T-helper 1 cell treated with Interleukin-12 subunit alpha and Interleukin-12 subunit beta and Interleukin-4 antibody, amounts not matched to agents 30 μg/mL and 1 μg/mL, for 36 hours (primary cell): ENCODE results near the gene EPN3.
A peak's percentile ranks its signal among the peaks of the same experiment; 100 is the strongest.

Experiments
- H3K27ac Mint-ChIP-seq: one replicate; pipeline ENCODE4 v1.8.0; 2021; ENCODE audit warnings: mild to moderate bottlenecking, mixed read lengths
- H3K27me3 Mint-ChIP-seq: one replicate; pipeline ENCODE4 v1.8.0; 2021; ENCODE audit warnings: low read depth, mixed read lengths
- H3K36me3 Mint-ChIP-seq: one replicate; pipeline ENCODE4 v1.8.0; 2021; ENCODE audit warnings: low read depth, mixed read lengths
- H3K4me1 Mint-ChIP-seq: one replicate; pipeline ENCODE4 v1.8.0; 2021; ENCODE audit warnings: low read depth, mixed read lengths
- H3K4me3 Mint-ChIP-seq: one replicate; pipeline ENCODE4 v1.8.0; 2021; ENCODE audit warnings: mild to moderate bottlenecking, moderate library complexity, mixed read lengths
- H3K9me3 Mint-ChIP-seq: one replicate; pipeline ENCODE4 v1.8.0; 2021; ENCODE audit warnings: mixed read lengths

The EPN3 gene

DNA sequence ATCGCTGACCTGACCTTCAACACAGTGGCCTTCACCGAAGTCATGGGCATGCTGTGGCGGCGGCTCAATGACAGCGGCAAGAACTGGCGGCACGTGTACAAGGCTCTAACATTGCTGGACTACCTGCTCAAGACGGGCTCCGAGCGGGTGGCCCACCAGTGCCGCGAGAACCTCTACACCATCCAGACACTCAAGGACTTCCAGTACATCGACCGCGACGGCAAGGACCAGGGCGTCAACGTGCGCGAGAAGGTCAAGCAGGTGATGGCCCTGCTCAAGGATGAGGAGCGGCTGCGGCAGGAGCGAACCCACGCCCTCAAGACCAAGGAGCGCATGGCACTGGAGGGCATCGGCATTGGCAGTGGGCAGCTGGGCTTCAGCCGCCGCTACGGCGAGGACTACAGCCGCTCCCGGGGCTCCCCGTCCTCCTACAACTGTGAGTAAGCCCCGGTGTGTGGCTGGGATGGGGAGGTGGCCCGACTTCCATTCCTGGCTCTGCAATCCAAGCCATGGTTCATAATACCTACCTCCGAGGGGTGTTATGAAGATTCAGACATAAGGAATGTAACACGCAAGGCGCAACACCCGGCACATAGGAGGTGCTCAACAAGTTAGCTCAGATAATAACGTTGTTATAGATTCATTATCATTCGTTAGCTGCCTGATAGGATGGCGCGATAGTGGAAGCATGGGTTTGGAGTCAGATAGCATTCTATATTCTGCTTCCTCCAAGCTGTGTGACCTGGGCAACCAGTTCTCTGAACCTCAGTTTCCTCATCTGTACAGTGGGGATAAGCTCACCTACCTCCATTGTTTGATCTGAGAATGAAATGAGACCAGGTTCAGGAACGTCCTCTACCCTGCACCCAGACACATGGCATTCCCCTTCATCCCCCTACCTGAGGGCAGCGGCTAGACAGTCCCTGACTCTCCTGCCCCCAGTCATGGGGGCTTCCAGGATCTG, 4.4 kb downstream of the EPN3 start:
- H3K27me3 Mint-ChIP-seq, result peaks cover 35% of the 10 kb centered on the region
- no peaks in the 10 kb centered on the region for H3K36me3 Mint-ChIP-seq
- no peak overlapping the region for H3K27ac Mint-ChIP-seq
- peaks cover 6% of the 10 kb centered on the region for H3K4me1 Mint-ChIP-seq
- H3K4me3 Mint-ChIP-seq, result no peak overlapping the region
- no peaks in the 10 kb centered on the region for H3K9me3 Mint-ChIP-seq

DNA sequence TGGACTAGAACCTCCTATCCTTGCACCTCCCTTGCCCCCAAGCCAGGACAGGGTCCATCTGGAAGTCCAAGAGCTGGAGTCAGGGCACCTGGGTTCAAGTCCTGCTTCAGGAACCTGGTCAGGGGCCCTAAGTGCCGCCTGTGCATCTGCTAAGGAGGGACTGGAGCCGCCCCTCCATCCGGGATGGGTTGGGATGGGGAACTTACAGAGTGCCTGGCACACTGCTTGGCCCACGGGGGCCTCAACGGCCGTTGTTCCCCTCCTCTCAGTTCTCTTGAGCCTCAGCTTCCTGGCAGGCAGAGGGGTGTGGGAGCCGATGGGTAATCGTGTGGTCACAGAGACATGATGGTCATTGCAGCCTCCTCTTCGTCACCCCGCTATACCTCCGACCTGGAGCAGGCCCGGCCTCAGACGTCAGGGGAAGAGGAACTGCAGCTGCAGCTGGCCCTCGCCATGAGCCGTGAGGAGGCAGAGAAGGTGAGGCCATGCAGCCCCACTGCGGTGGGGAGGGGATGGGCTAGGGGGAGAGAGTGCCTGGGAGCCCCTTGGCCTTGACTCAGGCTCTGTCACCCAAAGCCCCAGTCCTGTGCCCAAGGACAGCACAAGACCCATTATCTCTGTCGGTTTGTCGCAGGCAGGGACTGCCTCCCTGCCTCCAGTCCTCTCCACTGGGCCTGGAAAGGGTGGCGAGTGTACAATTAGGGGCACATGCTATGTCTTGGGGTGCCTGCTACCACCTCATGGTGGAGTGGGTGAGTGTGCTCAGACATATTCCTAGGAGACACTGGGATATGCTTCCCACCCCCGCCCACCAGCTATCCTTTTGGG, 5.4 kb downstream of the EPN3 start:
- H3K27ac Mint-ChIP-seq, result no peak overlapping the region
- H3K4me1 Mint-ChIP-seq, result peaks cover 12% of the 10 kb centered on the region
- peaks cover 27% of the 10 kb centered on the region for H3K27me3 Mint-ChIP-seq
- no peak overlapping the region for H3K4me3 Mint-ChIP-seq
- H3K9me3 Mint-ChIP-seq, result no peaks in the 10 kb centered on the region
- no peaks in the 10 kb centered on the region for H3K36me3 Mint-ChIP-seq

DNA sequence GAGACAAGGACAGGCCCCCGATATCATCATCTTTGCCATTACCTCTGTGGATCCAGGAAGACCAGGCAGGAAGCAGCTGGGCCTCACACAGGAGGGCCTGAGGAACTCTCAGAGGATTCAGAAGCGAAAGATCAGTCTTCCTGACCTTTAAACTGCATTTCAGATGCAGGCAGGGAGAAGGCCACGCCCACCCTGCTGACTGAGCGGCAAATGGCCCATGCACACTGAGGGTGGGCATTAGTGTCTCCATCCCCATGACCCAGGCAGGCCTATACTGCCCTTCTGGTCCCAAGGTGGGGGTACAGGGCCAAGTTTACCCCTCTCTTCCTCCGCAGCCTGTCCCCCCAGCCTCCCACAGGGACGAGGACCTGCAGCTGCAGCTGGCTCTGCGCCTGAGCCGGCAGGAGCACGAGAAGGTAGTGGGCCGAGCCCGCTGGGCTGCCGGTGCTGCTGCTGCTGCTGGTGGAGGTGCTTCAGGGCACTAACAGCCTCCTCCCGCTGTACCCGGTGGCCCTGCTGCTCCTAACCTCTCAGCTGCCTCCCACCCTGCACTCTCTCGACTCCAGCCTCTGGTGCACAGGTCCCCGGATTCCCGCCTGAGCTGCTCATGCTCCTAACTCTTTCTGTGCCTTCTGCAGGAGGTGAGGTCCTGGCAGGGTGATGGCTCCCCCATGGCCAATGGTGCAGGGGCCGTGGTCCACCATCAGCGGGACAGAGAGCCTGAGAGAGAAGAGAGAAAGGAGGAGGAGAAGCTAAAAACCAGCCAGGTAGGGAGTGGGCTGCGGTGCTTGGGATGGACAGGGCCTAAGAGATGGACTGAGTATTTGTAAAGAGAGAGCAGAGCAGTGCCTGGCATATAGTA, 6.2 kb downstream of the EPN3 start:
- no peaks in the 10 kb centered on the region for H3K36me3 Mint-ChIP-seq
- H3K27me3 Mint-ChIP-seq, result peaks cover 19% of the 10 kb centered on the region
- no peak overlapping the region for H3K27ac Mint-ChIP-seq
- no peaks in the 10 kb centered on the region for H3K9me3 Mint-ChIP-seq
- peaks cover 9% of the 10 kb centered on the region for H3K4me1 Mint-ChIP-seq
- no peak overlapping the region for H3K4me3 Mint-ChIP-seq

DNA sequence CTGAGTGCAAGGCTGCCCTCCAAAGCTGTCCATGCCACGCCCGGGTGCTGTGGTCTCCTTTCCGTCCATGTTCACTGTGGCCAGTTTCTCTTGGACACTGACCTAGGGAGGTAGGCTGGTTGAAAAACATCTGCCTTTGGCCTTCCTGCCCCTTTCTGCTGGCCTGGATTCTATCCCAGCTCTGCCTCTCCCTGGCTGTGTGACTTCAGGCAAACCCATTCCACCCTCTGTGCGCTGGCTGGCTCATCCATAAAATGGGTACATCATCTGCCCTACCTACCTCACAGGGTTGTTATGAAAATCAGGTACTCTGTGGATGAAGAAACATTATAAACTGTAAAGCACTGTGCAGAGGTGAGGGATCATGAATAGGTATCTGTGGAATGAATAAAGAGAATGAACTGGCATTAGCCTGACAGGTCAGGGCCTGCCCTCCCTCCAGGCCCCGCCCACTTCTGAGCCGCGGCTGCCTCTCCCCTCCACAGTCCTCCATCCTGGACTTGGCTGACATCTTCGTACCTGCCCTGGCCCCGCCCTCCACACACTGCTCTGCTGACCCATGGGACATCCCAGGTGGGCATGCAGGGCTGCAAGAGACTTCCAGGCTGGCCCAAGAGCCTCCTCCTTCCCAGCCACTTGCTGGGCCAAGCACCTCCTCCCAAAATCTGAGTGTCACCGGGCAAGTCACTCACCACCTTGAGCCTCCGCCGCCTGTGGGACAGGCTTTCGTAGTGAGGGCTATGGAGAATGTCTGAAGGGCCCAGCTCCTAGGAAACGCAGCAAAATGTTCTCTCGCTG, 7.4 kb downstream of the EPN3 start:
- Mint-ChIP-seq H3K36me3 (no peaks in the 10 kb centered on the region), H3K27ac (no peak overlapping the region)

DNA sequence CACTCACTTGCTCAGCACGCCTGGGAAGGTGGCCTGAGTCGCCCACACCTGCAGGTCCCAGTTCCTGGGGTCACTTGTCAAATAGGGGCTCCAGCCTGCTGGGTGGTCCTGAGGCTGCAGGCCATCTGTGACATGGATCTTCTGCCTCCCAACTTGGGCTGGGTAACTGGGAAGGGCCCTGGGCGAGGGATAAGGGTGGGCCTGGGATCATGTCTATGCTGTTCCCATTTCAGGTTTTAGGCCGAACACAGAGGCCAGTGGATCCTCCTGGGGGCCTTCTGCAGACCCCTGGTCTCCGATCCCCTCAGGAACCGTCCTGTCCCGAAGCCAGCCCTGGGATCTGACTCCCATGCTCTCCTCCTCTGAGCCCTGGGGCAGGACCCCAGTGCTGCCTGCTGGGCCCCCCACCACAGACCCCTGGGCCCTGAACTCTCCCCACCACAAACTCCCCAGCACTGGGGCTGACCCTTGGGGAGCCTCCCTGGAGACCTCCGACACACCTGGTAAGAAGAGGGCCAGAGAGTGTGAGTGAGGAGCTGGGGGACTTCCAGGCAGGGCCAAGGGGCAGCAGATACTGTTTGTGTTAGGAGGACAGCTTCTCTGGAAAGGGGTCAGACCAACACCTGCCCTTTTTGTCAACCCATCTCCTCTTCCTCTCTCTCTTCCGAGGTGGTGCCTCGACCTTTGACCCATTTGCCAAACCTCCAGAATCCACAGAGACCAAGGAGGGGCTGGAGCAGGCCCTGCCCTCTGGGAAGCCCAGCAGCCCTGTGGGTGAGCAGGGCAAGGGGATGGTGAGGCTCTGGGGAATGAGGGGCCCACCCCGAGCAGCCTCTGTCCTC, 8.2 kb downstream of the EPN3 start:
- Mint-ChIP-seq H3K4me1 (peaks cover 9% of the 10 kb centered on the region), H3K27me3 (peaks cover 17% of the 10 kb centered on the region), H3K9me3 (no peaks in the 10 kb centered on the region), H3K36me3 (no peaks in the 10 kb centered on the region), H3K27ac (no peak overlapping the region), H3K4me3 (no peak overlapping the region)

More for the DNA sequence above, 7.4 kb downstream of the EPN3 start:
- no peaks in the 10 kb centered on the region for H3K9me3 Mint-ChIP-seq
- H3K4me1 Mint-ChIP-seq, result peaks cover 9% of the 10 kb centered on the region
- H3K4me3 Mint-ChIP-seq, result no peak overlapping the region
- H3K27me3 Mint-ChIP-seq, result peaks cover 17% of the 10 kb centered on the region

DNA sequence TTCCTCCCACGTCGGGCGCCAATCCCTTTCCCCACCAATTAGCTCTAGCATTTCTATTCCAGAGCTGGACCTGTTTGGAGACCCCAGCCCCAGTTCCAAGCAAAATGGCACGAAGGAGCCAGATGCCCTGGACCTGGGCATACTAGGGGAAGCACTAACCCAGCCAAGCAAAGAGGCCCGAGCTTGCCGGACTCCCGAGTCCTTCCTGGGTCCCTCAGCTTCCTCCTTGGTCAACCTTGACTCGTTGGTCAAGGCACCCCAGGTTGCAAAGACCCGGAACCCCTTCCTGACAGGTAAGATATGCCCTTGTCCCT, 8.8 kb downstream of the EPN3 start:
- peaks cover 20% of the 10 kb centered on the region for H3K27me3 Mint-ChIP-seq
- H3K36me3 Mint-ChIP-seq, result no peaks in the 10 kb centered on the region
- no peaks in the 10 kb centered on the region for H3K9me3 Mint-ChIP-seq
- peaks cover 11% of the 10 kb centered on the region for H3K4me1 Mint-ChIP-seq
- H3K4me3 Mint-ChIP-seq, result peak overlapping the region; percentile 85
- no peak overlapping the region for H3K27ac Mint-ChIP-seq

DNA sequence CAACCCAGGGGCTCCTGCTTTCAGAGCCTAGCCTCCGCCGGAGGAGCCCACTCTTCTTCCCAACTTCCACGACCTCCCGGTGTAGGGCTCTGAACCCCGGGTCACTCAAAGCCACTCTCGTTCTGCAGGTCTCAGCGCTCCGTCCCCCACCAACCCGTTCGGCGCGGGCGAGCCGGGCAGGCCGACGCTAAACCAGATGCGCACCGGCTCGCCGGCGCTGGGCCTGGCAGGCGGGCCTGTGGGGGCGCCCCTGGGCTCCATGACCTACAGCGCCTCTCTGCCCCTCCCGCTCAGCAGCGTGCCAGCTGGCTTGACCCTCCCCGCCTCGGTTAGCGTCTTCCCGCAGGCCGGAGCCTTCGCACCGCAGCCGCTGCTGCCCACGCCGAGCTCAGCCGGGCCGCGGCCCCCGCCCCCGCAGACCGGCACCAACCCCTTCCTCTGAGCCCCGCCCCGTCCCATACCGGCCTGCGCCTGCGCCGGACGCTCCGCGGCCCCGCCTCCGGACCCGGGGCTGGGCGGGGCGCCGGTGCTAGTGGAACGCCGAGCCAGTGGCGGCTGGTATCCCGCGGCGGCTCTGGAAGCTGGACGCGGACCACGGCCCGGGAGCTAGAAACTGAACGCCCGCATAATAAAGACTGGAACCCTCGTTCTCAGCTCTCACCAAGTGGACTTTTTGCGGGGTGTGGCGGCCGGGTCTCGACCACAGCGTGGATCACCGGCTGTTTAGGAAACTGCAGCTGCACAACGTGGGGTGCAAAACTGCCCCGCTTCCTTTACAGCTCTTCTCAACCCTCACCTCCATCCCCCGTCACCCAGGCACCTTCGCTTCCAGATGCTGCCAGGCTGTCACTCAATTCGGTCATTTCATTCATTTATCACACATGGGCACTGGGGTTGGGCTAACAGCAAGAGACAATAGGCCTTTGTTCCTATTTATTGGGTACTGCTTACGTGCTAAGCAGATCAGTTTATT, 9.5 kb downstream of the EPN3 start:
- H3K9me3 Mint-ChIP-seq, result no peaks in the 10 kb centered on the region
- H3K4me3 Mint-ChIP-seq, result peak overlapping the region; percentile 85
- no peaks in the 10 kb centered on the region for H3K36me3 Mint-ChIP-seq
- peaks cover 15% of the 10 kb centered on the region for H3K4me1 Mint-ChIP-seq
- peaks cover 21% of the 10 kb centered on the region for H3K27me3 Mint-ChIP-seq
- peak overlapping the region; percentile 49 for H3K27ac Mint-ChIP-seq

DNA sequence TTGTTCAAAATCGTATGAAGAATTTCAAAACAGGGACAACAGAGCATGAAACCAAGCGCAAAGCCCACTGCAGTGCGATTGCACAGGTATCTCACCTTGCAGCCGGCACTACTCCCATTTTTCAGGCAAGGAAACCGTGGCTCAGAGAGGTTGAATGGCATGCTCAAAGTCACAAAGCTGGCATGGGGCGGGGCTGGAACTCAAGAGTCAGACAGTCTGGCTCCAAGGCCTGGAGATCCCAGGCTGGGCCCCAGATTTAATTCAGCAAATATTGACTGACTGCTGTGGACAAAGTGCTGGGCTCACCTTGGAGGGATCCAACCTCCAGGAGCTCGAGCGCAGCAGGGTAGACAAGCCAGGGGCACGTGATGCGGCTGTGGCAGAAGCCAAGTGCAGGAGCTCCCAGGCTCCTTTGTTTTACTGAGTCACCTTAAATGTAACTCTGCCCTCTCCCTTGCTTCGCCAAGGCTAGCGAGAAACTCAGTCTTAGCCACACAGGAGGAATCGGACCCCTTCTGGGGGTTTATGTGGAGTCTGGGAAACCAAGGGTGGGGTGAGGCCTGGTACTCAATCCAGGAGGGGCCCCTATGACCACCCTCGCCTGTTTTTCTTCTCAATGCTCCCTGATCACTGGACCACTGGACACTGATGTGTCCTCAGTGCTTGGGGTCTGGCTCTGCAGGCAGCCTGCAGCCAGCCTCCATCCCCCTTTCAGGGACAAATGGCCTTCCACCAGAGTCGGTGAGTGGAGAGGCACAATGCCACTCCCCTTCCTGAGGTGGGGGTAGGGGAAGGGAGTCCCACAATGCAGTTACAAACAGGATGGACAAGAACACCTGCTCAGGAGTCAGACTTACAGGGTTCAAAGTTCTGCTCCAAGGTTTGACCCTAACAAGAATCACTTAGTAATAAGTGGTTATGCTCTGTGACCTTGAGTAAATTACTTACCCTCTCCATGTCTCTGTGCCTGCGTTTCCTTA, 10.6 kb downstream of the EPN3 start:
- no peaks in the 10 kb centered on the region for H3K36me3 Mint-ChIP-seq
- H3K4me3 Mint-ChIP-seq, result peak overlapping the region; percentile 85
- peaks cover 15% of the 10 kb centered on the region for H3K4me1 Mint-ChIP-seq
- peaks cover 21% of the 10 kb centered on the region for H3K27me3 Mint-ChIP-seq
- H3K9me3 Mint-ChIP-seq, result no peaks in the 10 kb centered on the region
- H3K27ac Mint-ChIP-seq, result no peak overlapping the region

DNA sequence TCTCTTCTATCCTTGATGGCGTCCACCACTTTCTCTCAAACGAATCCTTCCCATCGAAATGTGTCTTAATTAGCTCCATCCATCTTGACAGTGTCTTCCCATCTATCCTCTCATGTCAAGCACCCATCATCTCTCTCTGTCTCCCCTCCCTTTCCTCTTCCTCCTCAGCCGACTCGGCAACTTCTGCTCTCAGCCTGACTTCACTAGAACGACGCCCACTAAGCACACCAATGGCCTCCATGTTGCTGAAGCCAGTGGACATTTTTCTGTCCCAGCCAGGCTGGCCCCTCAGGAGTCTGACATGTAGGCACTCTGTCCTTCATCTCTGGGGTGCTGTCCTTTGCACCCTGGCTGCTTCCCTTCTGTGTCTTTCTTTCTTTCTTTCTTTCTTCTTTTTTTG, 12.0 kb downstream of the EPN3 start:
- Mint-ChIP-seq H3K27me3 (peaks cover 21% of the 10 kb centered on the region), H3K9me3 (no peaks in the 10 kb centered on the region), H3K27ac (no peak overlapping the region), H3K4me3 (peak overlapping the region; percentile 1), H3K4me1 (peaks cover 15% of the 10 kb centered on the region), H3K36me3 (no peaks in the 10 kb centered on the region)

DNA sequence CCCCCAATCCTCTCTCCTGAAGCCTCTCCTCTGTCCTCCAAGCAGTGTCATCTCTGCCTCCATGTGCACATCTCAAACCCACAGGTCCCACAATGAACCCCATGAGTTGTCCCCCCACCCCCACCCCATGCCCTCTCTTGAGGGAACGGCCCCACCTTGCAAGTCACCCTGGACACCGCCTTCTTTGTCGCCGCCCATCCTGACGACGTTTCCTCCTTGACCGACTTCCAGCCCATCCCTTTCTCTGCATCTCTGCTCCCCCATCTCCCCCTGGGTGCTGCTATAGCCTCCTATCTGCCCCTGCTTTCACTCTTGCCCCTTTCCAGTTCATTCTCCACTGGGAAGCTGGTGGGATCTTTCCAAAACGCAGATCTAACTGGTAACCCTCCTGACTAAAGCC, 12.8 kb downstream of the EPN3 start:
- Mint-ChIP-seq H3K4me3 (no peak overlapping the region), H3K9me3 (no peaks in the 10 kb centered on the region), H3K4me1 (peaks cover 15% of the 10 kb centered on the region), H3K27me3 (peaks cover 21% of the 10 kb centered on the region), H3K27ac (no peak overlapping the region), H3K36me3 (no peaks in the 10 kb centered on the region)

DNA sequence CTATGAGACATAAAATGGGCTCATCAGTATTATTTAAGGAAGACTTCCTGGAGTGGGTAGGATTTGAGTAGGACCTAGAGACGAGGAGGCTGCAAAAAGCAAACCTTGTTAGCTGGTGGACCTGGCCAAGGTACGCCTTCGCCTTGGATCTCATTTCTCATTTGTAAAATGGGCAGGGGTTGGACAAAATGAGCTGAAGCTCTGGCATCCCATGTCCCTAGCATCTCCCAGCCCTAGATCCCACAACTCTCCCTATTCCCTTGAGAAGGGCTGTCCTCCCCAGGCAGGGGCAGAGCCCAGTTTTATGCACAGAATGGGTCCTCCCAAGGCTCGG, 14.1 kb downstream of the EPN3 start:
- Mint-ChIP-seq H3K27ac (peak overlapping the region; percentile 11), H3K4me1 (peaks cover 14% of the 10 kb centered on the region), H3K36me3 (no peaks in the 10 kb centered on the region), H3K4me3 (peak overlapping the region; percentile 67), H3K9me3 (no peaks in the 10 kb centered on the region), H3K27me3 (peaks cover 21% of the 10 kb centered on the region)
